T follicular helper cell (primary cell): ENCODE results near the gene GPC5.

Experiments
- DNase-seq: peaks from one replicate; pipeline ENCODE4 v3.0.0-alpha.2; 2020; ENCODE audit warnings: low read depth

The GPC5 gene

GRCh38 chr13:91456837-91457236 lies 58.4 kb downstream of the GPC5 start:
- no peak for DNase-seq

GRCh38 chr13:91459485-91459884 lies 61.1 kb downstream of the GPC5 start:
- no peak for DNase-seq

DNA sequence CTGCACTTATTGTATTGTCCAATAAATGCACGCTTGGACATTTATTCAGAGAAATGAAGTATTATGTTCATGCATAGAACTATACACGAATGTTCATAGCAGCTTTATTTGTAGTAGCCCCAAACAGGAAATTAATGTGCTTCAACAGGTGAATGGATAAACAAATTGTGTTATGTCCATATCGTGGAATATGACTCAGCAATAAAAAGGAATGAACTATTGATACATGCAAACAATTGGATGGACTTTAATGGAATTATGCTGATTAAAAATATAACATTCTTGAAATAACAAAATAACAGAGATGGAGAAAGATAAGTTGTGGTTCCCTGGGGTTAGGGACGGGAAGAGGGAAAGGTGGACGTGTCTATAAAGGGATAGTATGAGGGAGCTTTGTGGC lies 65.9 kb downstream of the GPC5 start:
- DNase-seq, result no peak

GRCh38 chr13:91467236-91467635 lies 68.8 kb downstream of the GPC5 start:
- DNase-seq, result no peak

- DNase-seq, result no peak
Measured at GRCh38 chr13:91468301-91468700, 69.9 kb downstream of the GPC5 start.

DNA sequence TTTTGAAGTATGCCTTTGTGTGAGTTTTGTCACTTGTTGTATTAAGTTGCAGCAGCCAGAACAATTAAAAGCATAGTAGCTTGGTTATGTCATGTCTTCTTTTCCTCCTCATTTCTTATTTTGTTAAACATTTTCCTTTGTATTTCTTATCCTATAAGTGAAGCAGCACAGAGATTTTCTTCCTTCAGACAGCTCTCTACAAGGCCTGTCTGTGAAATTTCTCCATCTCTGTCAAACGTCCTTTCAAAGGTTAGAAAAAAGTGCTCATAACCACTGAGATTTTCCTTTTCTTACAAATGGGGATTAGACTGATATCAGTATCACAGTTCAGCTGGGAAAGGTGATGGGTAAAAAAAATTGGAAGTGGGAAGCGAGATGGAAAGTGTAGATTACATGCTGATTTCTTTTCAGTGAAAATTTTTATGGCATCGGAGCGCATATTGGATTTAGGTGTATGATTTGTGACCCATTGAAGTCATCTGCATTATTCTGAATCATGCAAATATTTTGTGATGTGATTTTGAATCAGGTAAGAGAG lies 71.7 kb downstream of the GPC5 start:
- no peak for DNase-seq

- no peak for DNase-seq
Measured at GRCh38 chr13:91470681-91471080, 72.3 kb downstream of the GPC5 start.

GRCh38 chr13:91482427-91482826 lies 84.0 kb downstream of the GPC5 start:
- DNase-seq, result no peak

DNA sequence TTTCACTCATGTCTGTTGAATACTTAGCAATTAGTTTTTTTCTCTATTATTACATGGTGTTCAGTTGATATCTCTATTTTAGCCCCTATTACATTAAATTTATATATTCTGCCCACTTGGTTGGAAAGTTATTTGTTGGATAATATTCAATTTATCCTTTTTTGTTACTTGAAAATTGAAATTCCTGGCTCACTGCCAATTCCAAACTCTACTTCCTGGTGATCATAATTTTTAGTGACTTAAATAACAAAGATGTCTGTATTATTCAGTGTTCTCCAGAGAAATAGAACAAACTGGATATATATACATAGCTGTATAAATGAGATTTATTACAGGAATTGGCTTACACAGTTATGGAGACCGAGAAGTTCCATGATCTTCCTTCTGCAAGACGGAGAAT lies 93.6 kb downstream of the GPC5 start:
- DNase-seq, result no peak

- DNase-seq, result no peak
Measured at GRCh38 chr13:91493442-91493841, 95.0 kb downstream of the GPC5 start.

DNA sequence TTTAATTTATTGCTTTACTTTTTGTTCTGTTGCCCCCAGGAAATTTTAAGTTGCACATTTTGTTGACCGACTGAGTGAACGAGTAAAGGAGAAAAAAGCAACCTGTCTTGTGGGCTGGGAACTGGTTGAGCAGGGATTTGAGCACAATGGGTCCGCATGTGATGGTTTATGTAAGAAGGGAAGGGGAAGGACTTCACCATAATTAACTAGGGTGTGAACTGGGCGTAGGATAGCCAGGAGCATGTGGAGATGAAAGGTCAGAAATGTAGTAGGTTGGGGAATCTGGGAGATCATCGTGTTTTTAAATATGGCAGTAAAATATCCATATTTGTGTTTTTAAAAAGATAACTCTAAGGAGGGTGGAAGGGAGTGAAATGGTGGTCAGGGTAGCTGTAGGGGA lies 99.9 kb downstream of the GPC5 start:
- no peak for DNase-seq

DNA sequence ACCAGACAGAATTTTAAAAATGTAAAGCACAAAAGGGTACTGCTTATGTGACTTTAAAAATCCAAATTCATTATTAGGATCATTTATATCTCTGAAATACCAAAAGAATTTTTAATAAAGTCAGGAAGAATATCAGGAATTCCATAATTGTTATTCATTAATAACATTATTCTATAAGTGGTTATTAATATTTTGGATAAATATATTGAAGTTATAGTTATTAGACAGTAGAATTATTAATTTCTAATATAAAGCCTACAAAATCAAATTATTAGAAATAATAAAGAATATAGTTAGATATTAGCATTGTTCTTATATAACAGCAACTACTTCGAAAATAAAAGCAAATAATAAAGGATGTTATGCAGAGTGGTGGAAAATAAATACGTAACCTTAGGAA lies 105.8 kb downstream of the GPC5 start:
- no peak for DNase-seq

DNA sequence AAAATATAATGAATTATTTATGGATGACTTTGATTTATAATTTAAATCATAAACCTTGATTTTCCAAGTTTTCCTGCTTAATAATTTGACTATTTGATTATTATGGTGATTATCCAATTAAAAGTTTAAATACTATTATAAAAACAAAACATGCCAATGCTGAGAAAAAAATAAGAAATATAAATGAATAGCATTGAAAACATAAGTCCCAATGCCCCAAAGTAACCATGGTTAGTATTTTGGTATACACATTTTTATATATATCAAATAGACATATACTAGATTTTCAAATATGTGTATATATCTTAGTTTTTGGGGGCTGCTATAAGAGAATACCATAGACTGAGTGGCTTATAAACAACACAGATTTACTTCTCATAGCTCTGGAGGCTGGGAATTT lies 108.3 kb downstream of the GPC5 start:
- no peak for DNase-seq

GRCh38 chr13:91510058-91510457 lies 111.6 kb downstream of the GPC5 start:
- no peak for DNase-seq

- DNase-seq, result no peak
Measured at GRCh38 chr13:91513790-91514189, 115.4 kb downstream of the GPC5 start.

GRCh38 chr13:91516799-91517198 lies 118.4 kb downstream of the GPC5 start:
- DNase-seq, result no peak

GRCh38 chr13:91520952-91521351 lies 122.5 kb downstream of the GPC5 start:
- no peak for DNase-seq

- DNase-seq, result no peak
Measured at GRCh38 chr13:91523116-91523515, 124.7 kb downstream of the GPC5 start.

DNA sequence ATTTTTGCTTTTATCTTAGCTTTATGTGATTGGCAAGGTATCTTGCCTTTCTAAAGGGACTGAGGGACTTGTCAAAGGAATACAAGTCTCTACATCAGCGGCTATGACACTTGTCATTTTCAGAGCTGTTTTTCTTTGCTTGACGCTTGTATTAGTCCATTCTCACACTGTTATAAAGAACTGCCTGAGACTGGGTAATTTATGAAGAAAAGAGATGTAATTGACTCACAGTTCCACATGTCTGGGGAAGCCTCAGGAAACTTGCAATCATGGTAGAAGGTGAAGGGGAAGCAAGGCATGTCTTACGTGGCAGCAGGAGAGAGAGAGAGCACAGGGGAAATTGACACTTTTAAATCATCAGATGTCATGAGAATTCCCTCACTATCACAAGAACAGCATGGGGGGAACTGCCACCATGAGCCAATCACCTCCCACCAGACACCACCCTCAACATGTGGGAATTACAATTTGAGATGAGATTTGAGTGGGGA lies 128.2 kb downstream of the GPC5 start:
- DNase-seq, result no peak

- no peak for DNase-seq
Measured at GRCh38 chr13:91529739-91530482, 131.5 kb downstream of the GPC5 start.

DNA sequence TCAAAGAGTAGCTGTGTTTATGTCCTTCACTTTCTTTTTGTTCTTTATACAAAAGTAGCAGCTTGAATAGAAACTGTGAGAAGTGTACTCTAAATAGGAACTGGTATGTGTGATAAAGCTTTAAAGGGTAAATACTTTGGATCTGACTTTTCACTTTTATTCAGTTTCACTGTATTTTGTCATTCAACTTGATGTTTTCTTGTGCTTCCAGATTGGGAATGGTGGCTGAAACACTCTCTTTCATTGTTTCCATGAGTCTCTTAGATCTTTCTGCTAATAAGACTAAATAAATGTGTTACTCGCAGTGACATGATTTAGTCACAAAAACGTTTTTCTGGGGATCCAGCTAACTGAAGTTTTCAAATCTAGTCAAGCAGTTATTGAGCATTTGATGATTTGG lies 133.2 kb downstream of the GPC5 start:
- DNase-seq, result no peak

- no peak for DNase-seq
Measured at GRCh38 chr13:91533354-91533753, 134.9 kb downstream of the GPC5 start.

GRCh38 chr13:91534996-91535395 lies 136.6 kb downstream of the GPC5 start:
- DNase-seq, result no peak

GRCh38 chr13:91537376-91537775 lies 139.0 kb downstream of the GPC5 start:
- DNase-seq, result no peak
